Measurements from ENCODE around the gene CNTNAP2.

Gene CNTNAP2

DNA sequence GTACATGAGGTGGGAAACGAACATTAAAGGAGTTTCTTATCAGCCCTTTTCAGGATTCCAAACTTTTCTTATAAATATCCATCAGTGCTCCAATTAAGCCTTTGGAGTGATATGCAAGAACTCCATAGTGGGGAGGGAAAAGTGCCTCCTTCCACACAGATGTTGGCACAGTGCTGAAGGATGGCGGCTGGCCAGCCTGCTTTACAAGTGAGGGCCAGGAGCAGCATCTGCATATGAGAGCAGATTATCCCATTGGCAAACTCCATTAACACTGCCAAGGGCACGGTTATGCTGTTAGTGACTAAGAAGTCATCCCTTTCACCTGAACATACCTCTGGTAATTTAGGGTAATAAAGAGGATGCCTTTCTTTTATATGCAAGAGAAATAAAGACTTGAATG lies 543.1 kb downstream of the CNTNAP2 start:
- Histone ChIP-seq H3K27me3 (ENCODE audit: insufficient read depth, low read depth) (no peaks in the 10 kb centered on the region), H2AFZ (ENCODE audit: low read depth) (no peak overlapping the region), H3K9ac (no peak overlapping the region), H3K36me3 (ENCODE audit: insufficient read depth) (no peaks in the 10 kb centered on the region), H4K20me1 (ENCODE audit: insufficient read depth) (no peaks in the 10 kb centered on the region), H3K4me3 (IDR thresholded peaks at IDR 0.05; ENCODE audit: insufficient read depth, low read depth, low read length) (no peak overlapping the region), H3K4me2 (no peak overlapping the region), H3K27ac (no peak overlapping the region), H3K79me2 (ENCODE audit: insufficient read depth, low read depth) (no peaks in the 10 kb centered on the region), H3K4me1 (ENCODE audit: low read depth, poor library complexity, severe bottlenecking) (peaks cover 50% of the 10 kb centered on the region)
- TF ChIP-seq, protein P1, sequence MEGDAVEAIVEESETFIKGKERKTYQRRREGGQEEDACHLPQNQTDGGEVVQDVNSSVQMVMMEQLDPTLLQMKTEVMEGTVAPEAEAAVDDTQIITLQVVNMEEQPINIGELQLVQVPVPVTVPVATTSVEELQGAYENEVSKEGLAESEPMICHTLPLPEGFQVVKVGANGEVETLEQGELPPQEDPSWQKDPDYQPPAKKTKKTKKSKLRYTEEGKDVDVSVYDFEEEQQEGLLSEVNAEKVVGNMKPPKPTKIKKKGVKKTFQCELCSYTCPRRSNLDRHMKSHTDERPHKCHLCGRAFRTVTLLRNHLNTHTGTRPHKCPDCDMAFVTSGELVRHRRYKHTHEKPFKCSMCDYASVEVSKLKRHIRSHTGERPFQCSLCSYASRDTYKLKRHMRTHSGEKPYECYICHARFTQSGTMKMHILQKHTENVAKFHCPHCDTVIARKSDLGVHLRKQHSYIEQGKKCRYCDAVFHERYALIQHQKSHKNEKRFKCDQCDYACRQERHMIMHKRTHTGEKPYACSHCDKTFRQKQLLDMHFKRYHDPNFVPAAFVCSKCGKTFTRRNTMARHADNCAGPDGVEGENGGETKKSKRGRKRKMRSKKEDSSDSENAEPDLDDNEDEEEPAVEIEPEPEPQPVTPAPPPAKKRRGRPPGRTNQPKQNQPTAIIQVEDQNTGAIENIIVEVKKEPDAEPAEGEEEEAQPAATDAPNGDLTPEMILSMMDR (conservative IDR thresholded peaks at IDR 0.05; ENCODE audit: low read depth, low read length) = no peak

DNA sequence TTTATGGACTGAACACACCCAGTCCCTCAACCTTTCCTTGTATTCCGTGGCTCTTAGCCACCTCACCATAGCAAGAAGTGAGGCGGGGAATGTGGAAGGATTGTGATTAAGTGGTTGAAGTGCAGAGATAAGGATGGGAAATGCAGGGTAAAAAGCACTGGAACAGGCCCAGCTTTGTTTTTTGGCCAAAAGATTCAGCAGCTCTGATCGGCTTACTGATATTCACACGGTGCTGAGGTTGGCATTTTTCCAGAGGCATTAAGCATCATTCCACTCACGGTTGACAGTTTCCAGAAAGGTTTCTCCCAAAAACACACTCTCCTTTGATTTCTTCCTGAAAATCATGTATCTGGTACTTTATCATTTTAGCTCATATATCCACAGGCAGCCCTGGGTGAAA lies 544.2 kb downstream of the CNTNAP2 start:
- no peak overlapping the region for H3K9ac ChIP-seq
- no peaks in the 10 kb centered on the region for H4K20me1 ChIP-seq (ENCODE audit: insufficient read depth)
- H3K4me1 ChIP-seq (ENCODE audit: low read depth, poor library complexity, severe bottlenecking) = peaks cover 39% of the 10 kb centered on the region
- H3K27me3 ChIP-seq (ENCODE audit: insufficient read depth, low read depth) = no peaks in the 10 kb centered on the region
- TF ChIP-seq, protein P1 (conservative IDR thresholded peaks at IDR 0.05; ENCODE audit: low read depth, low read length) = no peak
- H3K27ac ChIP-seq = no peak overlapping the region
- H3K79me2 ChIP-seq (ENCODE audit: insufficient read depth, low read depth) = no peaks in the 10 kb centered on the region
- no peak overlapping the region for H3K4me2 ChIP-seq
- no peak overlapping the region for H2AFZ ChIP-seq (ENCODE audit: low read depth)
- no peak overlapping the region for H3K4me3 ChIP-seq (IDR thresholded peaks at IDR 0.05; ENCODE audit: insufficient read depth, low read depth, low read length)
- no peaks in the 10 kb centered on the region for H3K36me3 ChIP-seq (ENCODE audit: insufficient read depth)

DNA sequence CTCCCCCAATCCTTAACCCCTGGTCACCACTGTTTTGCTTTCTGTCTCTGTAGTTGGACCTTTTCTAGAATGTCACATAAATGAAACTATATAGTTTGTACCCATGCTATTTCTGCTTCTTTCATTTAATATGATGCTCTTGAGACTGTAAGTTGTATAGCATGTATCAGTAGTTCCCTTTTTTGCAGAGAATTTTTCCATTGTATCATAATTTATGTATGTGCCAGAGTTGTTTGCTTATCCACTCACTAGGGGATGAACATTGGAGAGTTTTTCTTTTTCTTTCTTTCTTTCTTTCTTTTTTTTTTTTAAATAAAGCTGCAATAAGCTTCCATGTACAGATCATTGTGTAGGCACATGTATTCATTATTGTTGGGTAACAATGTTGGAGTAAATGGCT lies 544.8 kb downstream of the CNTNAP2 start:
- Histone ChIP-seq H3K79me2 (ENCODE audit: insufficient read depth, low read depth) (no peaks in the 10 kb centered on the region), H3K4me3 (IDR thresholded peaks at IDR 0.05; ENCODE audit: insufficient read depth, low read depth, low read length) (no peak overlapping the region), H3K27me3 (ENCODE audit: insufficient read depth, low read depth) (no peaks in the 10 kb centered on the region), H3K9ac (no peak overlapping the region), H3K36me3 (ENCODE audit: insufficient read depth) (no peaks in the 10 kb centered on the region), H3K4me1 (ENCODE audit: low read depth, poor library complexity, severe bottlenecking) (peaks cover 33% of the 10 kb centered on the region), H3K27ac (no peak overlapping the region), H3K4me2 (no peak overlapping the region), H2AFZ (ENCODE audit: low read depth) (no peak overlapping the region), H4K20me1 (ENCODE audit: insufficient read depth) (no peaks in the 10 kb centered on the region)
- TF ChIP-seq, protein P1 (conservative IDR thresholded peaks at IDR 0.05; ENCODE audit: low read depth, low read length) = no peak

DNA sequence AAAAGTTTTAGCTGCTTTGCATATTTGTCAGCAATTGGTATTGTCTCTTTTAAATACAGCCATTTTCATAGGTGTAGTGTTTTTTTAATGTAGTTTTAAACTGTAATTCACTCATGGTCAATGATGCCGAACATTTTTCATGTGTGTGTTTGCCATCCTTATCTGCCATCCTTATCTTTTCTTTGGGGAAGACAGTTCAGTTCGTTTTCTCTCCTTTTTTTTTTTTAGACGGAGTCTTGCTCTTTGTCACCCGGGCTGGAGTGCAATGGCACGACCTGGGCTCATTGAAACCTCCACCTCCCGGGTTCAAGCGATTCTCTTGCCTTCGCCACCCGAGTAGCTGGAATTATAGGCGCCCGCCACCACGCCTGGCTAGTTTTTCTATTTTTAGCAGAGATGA lies 545.3 kb downstream of the CNTNAP2 start:
- no peaks in the 10 kb centered on the region for H3K79me2 ChIP-seq (ENCODE audit: insufficient read depth, low read depth)
- H4K20me1 ChIP-seq (ENCODE audit: insufficient read depth) = no peaks in the 10 kb centered on the region
- no peak overlapping the region for H3K4me3 ChIP-seq (IDR thresholded peaks at IDR 0.05; ENCODE audit: insufficient read depth, low read depth, low read length)
- no peak overlapping the region for H3K9ac ChIP-seq
- no peaks in the 10 kb centered on the region for H3K36me3 ChIP-seq (ENCODE audit: insufficient read depth)
- H3K27ac ChIP-seq = no peak overlapping the region
- H3K4me2 ChIP-seq = no peak overlapping the region
- peaks cover 28% of the 10 kb centered on the region for H3K4me1 ChIP-seq (ENCODE audit: low read depth, poor library complexity, severe bottlenecking)
- no peak overlapping the region for H2AFZ ChIP-seq (ENCODE audit: low read depth)
- H3K27me3 ChIP-seq (ENCODE audit: insufficient read depth, low read depth) = no peaks in the 10 kb centered on the region
- TF ChIP-seq, protein P1 (conservative IDR thresholded peaks at IDR 0.05; ENCODE audit: low read depth, low read length) = no peak

Measured in KMS-11 (cell line).